HG03045 (cell line): Measurements from ENCODE around the gene PLCB1.

Experiments
- ATAC-seq: cut with Tn5 transposase; IDR thresholded peaks from one replicate; pipeline ENCODE4 v1.9.1; 2021; ENCODE audit warnings: mild to moderate bottlenecking, moderate library complexity; ENCODE audit not compliant: unreplicated experiment

Gene PLCB1

DNA sequence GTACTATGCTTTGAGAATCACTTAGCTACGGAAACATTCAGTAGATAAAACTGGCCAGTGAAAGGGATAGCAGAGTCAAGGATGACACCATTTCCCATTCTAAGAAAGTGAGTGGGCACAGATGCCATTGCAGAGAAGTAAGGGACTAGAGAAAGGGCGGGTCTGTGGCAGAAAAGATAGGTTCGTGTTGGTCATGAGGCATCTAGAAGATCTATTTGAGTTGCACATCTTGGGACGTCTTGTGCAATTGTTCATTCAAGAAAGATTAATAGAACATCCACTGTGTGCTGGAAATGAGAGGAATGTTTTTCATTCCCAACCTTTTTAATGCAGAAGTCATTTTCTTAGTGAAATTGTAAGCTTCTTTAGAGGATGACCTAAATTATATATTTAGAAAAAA is 161.7 kb downstream of the PLCB1 start:
- no peak for ATAC-seq

DNA sequence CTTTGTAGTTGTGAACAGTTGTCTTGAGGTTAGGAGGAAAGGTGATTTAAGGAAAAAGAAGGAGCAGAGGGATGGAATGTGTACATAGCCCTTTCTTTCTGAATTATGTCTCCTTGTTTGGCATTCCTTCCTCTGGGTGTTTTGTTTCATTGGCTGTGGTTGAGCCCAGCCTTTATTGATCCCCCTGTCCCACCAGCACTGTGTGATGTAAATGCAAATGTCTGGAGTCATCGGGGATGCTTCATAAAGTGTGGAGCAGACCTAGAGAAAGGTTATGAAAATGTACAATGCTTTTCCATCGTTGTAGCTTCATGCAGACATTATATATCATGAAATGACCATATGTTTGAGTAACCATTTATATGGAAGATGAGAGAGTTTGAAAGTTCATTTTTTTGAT is 164.5 kb downstream of the PLCB1 start:
- no peak for ATAC-seq

DNA sequence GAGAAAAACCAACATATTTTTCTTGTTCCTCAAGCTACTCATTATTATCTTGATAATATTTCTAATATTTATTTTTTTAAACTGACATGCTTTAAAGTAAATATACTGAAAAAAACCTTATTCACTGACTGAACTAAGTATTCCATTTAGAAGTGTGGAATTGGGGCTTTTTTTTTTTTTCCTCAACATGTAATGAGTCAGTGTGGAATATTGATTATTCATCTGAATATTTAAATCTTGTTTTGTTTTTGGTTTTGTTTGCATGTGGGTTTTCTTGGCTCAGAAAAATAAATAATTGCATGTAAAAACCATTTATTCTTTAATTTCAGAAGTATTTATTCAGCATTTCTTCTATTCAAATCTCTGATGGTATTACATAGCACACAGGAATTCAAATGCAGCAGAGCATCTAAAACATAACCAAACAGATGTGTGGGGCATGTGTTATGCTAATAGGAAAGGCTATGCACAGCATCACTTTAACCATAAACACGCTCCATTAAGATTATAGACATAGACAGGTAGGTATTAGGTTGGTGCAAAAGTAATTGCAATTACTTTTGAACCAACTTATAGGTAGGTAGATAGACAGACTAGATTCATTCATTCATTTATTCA is 166.5 kb downstream of the PLCB1 start:
- no peak for ATAC-seq

DNA sequence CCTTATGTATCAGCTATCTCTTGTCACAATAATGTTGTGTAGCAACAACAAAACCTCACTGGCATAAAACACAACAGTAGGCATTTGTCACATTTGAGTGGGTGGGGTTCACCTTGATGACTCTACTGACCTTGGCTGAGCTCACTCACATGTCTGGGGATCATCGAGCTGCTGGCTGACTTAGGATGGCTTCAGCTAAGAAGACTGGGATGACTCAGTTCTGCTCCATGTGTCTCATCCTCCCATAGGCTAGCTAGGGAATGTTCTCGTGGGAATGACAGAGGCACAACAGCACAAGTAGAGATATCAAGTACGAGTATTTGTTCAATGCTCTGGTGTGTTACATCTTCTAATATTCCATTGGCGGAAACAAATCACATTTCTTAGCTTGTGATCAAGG is 167.9 kb downstream of the PLCB1 start:
- ATAC-seq, result no peak

DNA sequence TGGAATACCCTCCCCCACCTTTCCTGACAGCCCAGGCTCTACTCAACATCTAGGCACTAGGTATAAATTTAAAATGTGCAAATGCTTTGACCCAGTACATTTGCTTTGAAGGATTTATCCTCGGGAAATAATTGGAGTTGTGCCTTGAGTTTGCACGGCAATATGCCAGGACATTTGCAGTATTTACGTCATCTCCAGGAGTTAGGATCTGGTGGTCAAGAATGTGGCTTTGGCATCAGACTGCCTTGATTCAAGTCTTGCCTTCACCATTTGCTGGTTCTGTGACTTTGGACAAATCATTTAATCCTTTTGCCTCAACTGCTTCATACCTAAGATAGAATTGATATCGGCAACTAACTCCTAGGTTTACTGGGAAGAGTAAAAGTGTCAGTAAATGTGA is 169.6 kb downstream of the PLCB1 start:
- no peak for ATAC-seq

DNA sequence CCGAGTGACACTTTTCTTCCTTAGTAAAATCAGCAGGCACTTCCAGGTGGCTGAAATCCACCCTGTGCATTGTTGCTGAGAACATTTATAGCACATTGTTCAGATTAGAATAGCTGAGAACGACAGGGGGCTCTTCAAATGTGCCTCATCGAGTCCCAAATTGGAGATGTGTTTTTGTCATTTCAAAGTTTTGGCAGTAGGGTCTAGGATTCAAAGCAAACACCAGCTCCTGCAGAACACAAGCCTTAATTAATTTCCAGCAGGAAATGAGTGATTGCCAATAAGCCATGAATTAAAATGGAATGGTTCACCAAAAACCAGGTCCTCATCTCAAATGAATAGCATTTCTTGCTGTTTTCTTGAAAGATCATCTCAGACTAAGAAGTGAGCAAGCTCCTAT is 171.6 kb downstream of the PLCB1 start:
- no peak for ATAC-seq

DNA sequence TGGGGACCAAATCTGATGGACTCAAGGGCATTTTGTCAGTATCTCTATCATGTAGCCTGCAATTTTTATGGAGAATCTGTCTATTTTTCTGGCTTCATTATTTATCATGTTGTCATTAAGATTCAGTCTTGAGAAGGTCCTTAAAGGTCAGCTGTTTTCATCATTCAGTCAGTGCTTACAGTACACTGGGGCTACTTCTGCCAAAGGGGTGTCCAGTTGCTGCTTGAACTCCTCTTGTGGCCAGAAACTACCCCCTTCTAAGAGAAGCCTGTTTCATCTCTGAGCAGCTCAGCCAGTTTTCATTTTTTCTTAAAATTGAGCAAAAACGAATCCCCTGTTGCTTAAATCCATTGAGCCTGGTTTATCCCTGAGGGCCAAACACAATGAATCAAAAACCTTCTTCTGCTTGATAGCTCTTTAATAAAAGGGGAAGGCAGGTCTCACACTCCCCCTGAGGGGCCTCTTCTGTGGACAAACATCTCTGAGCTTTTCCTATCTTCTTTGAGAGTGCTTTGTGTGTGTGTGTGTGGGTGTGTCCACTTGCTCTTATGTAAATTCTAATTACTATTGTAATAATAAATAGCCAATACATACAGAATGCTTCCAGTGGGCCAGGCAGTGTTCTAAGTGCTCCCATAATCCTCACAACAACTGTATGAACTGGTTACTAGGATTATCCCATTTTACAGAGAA is 172.2 kb downstream of the PLCB1 start:
- ATAC-seq, result no peak

DNA sequence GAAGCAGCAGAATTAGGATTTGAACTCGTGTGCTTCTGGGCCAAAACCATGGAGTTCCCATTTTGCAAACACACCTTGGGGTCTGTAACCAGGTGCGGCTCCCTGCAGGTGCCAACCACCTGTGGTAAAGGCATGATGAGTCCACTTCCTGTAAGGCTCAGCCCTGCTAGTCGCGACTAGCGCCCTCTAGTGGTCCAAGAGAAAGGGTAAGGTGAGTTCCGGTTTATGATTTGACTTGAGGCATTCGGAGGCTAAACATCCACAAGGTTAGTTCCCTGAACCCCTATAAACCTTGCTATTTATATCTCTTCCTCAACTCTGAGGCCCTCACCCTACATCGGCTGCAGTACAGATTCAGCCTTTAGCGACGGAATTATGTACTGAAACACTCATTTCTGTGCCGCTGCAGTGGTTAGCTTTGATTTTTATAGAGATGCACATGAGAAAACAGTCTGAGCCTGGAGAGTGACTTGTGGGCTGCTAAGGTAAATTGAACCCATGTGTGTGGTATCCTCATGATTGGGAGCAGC is 173.4 kb downstream of the PLCB1 start:
- ATAC-seq, result peak; percentile 90

DNA sequence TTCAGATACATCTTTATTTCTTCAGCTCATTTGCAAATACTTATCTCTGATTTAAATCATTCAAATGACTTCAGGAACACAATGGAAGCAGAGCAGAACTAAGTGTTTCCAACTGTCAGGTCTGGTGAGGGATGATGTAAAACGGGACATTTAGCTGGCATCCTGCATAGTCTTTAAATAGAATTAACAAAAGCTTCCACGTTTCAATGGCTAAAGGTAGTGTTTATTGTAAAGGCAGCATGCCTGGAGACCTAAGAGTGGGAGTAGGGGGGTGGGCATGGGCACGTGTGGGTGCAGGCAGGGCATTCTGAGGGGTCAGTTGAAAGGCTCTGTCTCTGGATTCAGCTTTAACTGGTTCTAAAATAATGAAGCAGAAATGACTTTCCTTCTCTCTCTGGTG is 174.9 kb downstream of the PLCB1 start:
- ATAC-seq, result no peak

DNA sequence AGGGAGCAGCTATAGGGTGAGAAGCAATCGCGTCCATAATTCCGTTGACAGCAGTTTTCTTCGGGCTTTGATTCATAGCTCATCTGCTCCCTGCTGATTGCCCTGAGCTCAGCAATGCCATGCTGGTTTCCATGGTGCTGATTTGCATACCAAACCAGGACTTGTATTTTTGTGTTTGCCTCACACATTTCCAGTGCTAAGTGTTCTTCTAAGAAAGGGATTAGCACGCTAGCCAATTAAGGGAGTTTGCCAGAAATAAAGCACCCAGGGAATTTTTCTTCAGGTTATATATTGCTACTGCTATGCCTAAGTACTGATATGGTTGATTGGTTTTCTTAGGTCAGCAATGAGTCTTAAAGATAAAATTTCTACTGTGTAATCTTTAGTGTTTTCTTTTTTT is 177.6 kb downstream of the PLCB1 start:
- ATAC-seq, result no peak

DNA sequence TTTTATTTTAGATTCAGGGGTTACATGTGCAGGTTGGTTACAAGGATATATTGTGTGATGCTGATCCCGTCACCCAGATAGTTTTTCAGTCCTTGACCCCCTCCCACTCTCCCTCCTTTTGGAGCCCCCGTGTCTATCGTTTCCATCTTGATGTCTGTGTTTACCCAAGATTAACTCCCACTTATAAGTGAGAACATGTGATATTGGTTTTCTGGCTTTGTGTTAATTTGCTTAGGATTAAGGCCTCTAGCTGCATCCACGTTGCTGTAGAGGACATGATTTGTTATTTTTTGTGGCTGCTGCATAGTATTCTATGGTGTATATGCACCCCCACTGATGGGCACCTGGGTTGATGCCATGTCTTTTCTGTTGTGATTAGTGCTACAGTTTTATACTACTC is 178.6 kb downstream of the PLCB1 start:
- ATAC-seq, result no peak

DNA sequence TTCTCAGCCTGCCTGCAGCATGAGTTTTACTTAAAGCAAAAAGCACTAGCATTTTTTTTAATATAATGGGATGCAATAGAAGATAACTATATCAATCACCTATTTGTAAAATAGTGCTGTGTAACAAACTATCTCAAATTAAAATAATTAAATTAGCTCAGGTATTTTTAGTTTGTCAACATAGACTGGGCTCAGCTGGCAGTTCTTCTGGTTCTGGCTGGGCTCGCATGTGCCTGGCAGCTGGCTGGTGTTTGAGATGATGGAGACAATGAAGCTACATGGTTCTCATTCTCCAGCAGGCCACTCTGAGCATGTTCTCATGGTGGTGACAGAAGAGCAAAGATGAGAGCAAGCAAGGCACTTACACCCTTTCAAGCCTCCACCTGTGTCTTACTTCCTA is 181.0 kb downstream of the PLCB1 start:
- ATAC-seq, result no peak

DNA sequence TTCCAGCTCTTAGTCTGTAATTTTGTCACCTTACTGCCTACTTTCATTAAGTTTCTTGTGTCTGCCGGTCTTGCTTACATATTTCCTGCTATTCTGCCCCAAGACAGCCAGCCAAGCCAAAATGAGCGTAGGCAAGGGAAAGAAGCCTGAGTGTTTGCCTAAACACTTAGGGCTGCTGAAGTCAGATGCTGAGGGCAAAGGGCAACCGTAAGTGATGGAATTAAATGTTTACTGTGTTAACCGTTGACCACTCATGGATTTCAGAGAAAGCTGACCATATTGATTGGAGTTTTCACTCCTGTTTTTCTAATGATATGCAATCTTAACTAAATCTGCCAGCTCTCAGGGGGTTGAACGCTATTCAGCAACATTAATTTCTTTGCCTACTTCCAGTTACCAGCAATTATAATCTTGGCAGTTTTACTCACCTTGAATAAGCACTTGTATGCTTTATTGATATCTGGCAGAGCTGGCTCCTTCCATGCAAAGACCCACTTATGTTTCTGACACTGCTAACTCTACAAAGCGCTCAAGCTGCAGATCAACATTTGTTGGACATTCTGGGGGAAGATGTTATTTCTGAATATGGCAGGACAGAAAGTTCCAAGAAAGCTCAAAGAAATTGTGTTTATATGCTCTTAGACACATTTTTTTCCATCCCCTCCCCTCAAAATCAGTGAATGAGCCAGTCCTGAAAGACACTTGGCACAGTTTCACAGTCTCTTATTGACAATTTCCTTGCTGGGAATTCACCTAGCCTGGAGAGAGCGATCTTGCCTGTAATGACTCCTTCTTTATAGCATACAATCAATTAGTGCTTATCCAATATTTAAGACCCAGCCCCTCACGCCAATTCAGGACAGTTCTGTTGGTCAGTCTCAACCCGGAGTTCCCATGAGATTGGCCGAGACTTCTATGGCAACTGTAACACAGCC is 183.8 kb downstream of the PLCB1 start:
- ATAC-seq, result no peak

DNA sequence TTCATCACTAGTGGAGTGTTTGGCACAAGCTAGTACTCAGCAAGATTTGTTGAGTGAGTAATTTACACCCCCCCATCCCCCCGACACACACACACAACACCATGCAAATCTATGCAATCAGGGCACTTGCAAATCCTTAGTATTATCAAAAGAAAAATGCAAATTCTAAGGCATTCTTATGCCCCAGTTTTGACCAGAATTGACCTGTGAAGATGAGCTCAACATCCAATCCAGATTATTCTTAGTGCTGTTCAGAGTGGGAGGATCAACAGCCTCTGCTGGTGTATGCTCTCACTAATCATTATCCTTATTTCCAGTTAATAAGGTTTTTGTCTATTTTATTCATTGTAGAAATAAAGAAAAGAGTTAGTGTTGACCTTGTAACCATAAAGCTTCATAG is 185.4 kb downstream of the PLCB1 start:
- ATAC-seq, result no peak

DNA sequence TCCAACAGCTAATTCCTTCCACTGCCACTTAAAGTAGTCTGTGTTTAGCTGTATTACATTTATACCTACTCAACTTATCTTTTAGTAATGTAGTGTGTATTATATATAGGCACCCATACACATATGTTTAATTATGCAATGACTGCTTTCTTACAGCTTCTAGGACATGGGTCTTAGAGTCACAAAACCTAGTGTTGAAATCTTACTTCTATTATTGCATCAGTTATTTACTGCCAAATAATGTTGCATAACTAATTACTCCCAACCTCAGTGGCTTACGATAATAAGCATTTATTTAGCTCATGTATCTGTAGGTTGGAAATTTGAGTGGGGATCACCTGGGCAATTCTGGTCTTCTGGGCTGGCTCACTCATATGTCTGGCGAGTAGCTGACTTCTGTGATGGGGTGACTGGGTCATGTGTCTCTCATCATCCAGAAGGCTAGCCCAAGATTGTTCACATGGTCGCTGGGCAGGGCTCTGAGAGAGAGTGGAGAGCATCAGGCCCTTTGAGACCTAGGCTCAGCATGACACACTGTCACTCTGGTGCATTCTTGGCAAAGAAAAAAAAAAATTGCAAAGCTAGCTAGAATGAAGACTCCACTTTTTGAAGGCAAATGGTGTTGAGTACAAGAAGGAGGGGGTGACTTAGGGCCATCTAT is 187.0 kb downstream of the PLCB1 start:
- ATAC-seq, result no peak

DNA sequence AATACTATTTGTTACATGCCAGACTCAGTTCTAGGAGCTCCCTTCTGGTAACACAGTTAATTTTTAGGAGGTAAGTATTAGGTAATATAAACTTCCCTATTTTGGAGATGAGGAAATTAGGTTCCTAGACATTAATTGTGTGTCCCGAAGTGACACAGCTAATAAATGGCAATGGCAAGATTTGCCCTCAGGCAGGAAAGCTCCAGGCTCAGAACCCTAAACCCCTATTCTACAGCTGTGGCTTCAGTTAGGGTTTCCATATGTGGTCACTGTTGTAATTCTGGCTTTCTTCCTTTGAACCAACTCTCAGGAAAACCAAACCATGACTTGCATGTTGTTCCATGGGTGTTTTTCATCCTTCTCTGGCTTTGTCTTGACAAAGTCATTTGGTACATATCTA is 188.2 kb downstream of the PLCB1 start:
- ATAC-seq, result no peak

DNA sequence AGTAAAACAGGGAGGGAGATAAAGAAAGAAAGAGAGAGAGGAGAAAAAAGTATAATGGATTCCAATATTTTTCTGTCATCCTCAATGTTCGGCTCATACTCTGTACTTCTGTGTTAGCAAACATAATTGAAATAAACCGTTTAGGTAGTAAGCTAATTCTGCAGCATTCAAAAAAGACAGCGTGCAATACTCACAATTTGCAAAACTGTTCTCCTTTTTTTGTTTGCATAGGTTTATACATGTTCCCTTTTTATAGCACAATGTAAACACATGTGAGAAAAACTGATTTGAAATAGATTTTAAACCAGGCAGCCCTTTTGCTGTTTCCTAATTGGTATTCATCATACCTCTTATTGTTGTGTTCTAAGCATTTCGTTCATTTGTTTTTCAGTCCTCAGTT is 188.9 kb downstream of the PLCB1 start:
- no peak for ATAC-seq

DNA sequence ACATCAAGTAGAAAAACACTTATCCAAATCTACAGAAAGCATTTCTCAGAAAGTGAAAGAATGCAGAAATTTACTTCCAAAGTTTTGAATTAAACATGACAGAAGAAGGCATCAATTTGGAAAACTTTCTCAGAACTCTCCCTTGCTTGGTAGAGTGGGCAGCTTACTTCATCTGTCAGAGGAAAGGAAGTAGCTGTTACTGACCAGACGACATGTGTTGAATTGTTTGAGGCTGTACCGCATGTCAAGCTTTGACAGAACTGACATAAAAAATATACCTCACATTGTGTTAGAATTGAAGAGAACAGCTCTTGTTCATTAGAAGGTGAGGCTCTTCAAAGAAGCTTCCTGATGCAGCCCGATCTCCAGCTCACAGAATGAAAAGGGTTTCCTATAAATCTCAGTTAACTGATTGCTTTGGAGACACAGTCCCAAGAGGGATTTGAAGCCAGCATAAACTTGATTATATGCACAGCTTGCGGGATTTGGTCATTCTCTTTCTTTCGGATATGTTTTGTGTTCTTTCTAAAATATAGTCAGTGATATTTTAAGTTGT is 190.7 kb downstream of the PLCB1 start:
- ATAC-seq, result no peak

DNA sequence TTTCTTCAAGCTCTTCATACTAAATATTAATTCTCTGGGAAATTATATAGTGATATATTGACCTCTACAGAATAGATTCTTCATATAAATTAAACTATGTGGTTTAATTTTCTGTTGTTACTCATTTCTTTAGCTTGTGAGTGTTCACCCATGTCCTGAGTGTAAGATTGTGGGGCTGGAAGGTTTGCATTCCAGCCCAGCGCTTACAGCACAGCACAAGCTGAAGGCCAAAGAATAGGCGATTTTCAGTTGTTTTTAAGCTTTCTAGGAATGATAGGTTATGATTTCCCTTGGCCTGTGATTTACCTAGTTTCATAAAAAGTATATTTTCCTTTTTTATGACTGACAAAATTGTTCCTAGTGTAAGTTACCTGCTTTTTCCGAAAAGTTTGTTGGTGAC is 194.1 kb downstream of the PLCB1 start:
- ATAC-seq, result no peak

DNA sequence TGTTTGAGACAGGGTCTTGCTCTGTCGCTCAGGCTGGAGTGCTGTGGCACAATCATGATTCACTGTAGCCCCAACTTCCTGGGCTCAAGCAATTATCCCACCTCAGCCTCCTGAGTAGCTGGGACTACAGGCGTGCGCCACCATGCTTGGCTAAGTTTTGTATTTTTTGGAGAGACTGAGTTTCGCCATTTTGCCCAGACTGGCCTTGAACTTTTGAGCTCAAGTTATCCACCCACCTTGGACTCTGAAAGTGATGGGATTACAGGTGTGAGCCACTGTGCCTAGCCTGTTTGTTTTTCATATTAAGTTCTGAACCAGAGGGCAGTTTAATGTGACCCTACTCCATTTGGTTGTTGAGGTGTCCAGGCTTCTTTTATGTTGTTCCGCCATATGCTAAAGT is 194.8 kb downstream of the PLCB1 start:
- ATAC-seq, result no peak

DNA sequence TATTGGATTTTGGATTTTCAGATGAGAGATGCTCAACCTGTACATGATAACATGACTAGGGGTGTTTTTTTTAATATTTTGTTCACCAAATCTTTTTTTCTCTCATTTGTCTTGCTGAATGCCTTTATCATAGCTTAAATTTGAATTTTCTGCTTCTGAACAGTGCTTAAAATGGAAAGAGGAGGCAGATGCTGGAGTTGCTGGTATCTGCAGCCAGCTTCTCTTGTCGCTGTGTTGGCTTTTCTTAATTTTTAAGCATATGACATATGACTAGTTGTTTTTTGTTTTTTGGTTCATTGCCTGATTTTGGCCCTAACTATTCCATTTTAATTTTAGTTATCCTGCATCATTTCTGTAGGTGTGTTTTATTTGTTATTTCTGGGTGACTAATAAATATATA is 196.1 kb downstream of the PLCB1 start:
- no peak for ATAC-seq
